ENCODE data around the gene TMEM253. TPM values are rescaled to one million over a fixed set of nuclear protein-coding genes. Genes with fewer than 3 reads are reported as not detected.
A peak's percentile ranks its signal among the peaks of the same experiment; 100 is the strongest.

The TMEM253 gene
- 0.25 TPM in 1 of 2 replicates, not detected in the other for total RNA-seq (2011; cell fraction: chromatin; rRNA removed; ENCODE audit: low replicate concordance)
- 0.33 TPM in 1 of 2 replicates, not detected in the other for total RNA-seq (2011; cell fraction: nucleolus; rRNA removed)
- 0.29 TPM in 1 of 2 replicates, not detected in the other for total RNA-seq (2011; cell fraction: nucleoplasm; rRNA removed)
- total RNA-seq (2014; rRNA removed) = 0.24 and 0.27 TPM in 2 replicates
- total RNA-seq (2014; rRNA removed; fragmentation: Illumina TruSeq; extraction: Trizol) = 0.11 and 0.13 TPM in 2 replicates
- not detected in 2 replicates for total RNA-seq (2015; rRNA removed; fragmentation: Illumina TruSeq; extraction: Trizol)
- 0.18 and 0.20 TPM in 2 replicates for total RNA-seq (2021)
- polyA plus RNA-seq (2011; rRNA removed) = 0.07 TPM in 1 of 2 replicates, not detected in the other
- 0.13 TPM in 1 of 2 replicates, not detected in the other for polyA plus RNA-seq (2011; cell fraction: cytosol; rRNA removed)
- 0.13 and 0.46 TPM in 2 replicates for polyA plus RNA-seq (2011; cell fraction: nucleus; rRNA removed)
- 0.18 and 0.29 TPM in 2 replicates for polyA plus RNA-seq (2012)
- 0.21 and 0.45 TPM in 2 replicates for polyA plus RNA-seq (2014; fragmentation: Illumina TruSeq; extraction: Trizol)
- polyA plus RNA-seq (2014; fragmentation: Nextera tagmentation; extraction: Ambion mirVana) = under 1 TPM; 0.25 to 0.61 TPM
- 0.23 TPM in 1 of 2 replicates, not detected in the other for polyA plus RNA-seq (2014; rRNA removed)
- polyA minus RNA-seq (2011; rRNA and poly(A)+ RNA removed) = 0.15 TPM in 1 of 2 replicates, not detected in the other
- polyA minus RNA-seq (2011; cell fraction: cytosol; rRNA and poly(A)+ RNA removed) = not detected in 2 replicates
- 0.22 and 0.27 TPM in 2 replicates for polyA minus RNA-seq (2011; cell fraction: nucleus; rRNA and poly(A)+ RNA removed)
- percentile 30 among the genes with signal in this experiment for Bru-seq, nascent RNA
- percentile 13 among the genes with signal in this experiment for BruChase-seq, experiment 1, labeled RNA remaining after a 2-hour chase
- percentile 14 among the genes with signal in this experiment for BruChase-seq, experiment 2, labeled RNA remaining after a 6-hour chase
- long read RNA-seq, experiment 1, partial matches to known transcripts = 1 of 2 reads
- long read RNA-seq, experiment 1, other reads (novel, unspliced or antisense) = 1 of 2 reads
- long read RNA-seq, experiment 2 = 0 reads
- long read RNA-seq, experiment 3, partial matches to known transcripts = 1 of 1 reads
- long read RNA-seq, experiment 3, other reads (novel, unspliced or antisense) = 0 of 1 reads

- intact Hi-C loops (cut with micrococcal nuclease) (no loop called here), in situ Hi-C loops (cut with MboI) (no loop called here)
- Histone ChIP-seq H3K4me3 (no peak within 1 kb of the TSS), H3K4me1 (replicated peaks in 1 of 2; ENCODE audit: control insufficient read depth in 2 of 2, insufficient read depth in 2 of 2, low read length in 2 of 2) (peaks cover 36 to 46% of the 10 kb centered on the region in 2 experiments), H3K27me3 (ENCODE audit: control insufficient read depth in 2 of 2, insufficient read depth in 2 of 2, low read length in 2 of 2) (no peaks in the 10 kb centered on the region), H3K4me2 (ENCODE audit: insufficient read depth, low read length) (peak within 1 kb of the TSS; percentile 87; the same call in 1 of the 2 replicates), H2AFZ (ENCODE audit: low read depth, low read length) (peak within 1 kb of the TSS; percentile 41), H3K9me1 (ENCODE audit: control insufficient read depth, insufficient read depth, low read length) (no peaks in the 10 kb centered on the region), H4K20me1 (replicated peaks; ENCODE audit: control insufficient read depth, insufficient read depth, low read length) (no peaks in the 10 kb centered on the region), H3K27ac (ENCODE audit: extremely low read depth, low read depth, low read length) (peak within 1 kb of the TSS; percentile 18), H3K36me3 (ENCODE audit: control insufficient read depth, insufficient read depth, low read length) (no peaks in the 10 kb centered on the region), H3K9ac (ENCODE audit: insufficient read depth in 1 of 2, low read depth in 2 of 2, low read length in 2 of 2) (peak within 1 kb of the TSS; percentile 25 to 86), H3K9me3 (replicated peaks; ENCODE audit: control insufficient read depth, insufficient read depth, low read depth, low read length) (no peaks in the 10 kb centered on the region), H3K79me2 (ENCODE audit: control insufficient read depth, insufficient read depth, low read length) (0 out of 3 replicates have a peak, but pooled peaks cover 6% of the 10 kb centered on the region)
- DNase-seq (ENCODE audit: extremely low read depth in 1 of 4, low spot score in 3 of 4) (no peak), ATAC-seq (no peak), FAIRE-seq (no peak)
- 44% methylated on average over 5 of the region's 5 CpGs for WGBS (ENCODE audit: insufficient coverage, low coverage, missing lambda C conversion rate)
- POLR2A ChIA-PET = interaction anchor here (1.1 kb wide), 1 partner anchor 9 kb away, joined by 3 read pairs; no protein-coding TSS in a partner anchor
- no TSS peak for BruUV-seq (replicated peaks)
- CTCF ChIA-PET (ENCODE audit: low intra/inter-chr PET ratio) = no interaction called here
- TF ChIP-seq ZNF57 (CRISPR knock-in tag; IDR thresholded peaks at IDR 0.05) (no peak), RERE (CRISPR knock-in tag; IDR thresholded peaks at IDR 0.05; ENCODE audit: borderline replicate concordance) (no peak), MCM5 (IDR thresholded peaks at IDR 0.05; ENCODE audit: low read depth) (no peak), ASH1L (IDR thresholded peaks at IDR 0.05; ENCODE audit: borderline replicate concordance, low read depth, partially characterized antibody) (no peak), ZBED1 (IDR thresholded peaks at IDR 0.05) (no peak), SMARCE1 (IDR thresholded peaks at IDR 0.05) (no peak), ZFP1 (CRISPR knock-in tag; IDR thresholded peaks at IDR 0.05) (no peak), ZSCAN32 (CRISPR knock-in tag; IDR thresholded peaks at IDR 0.05) (no peak), BCLAF1 (IDR thresholded peaks at IDR 0.05; ENCODE audit: borderline replicate concordance in 1 of 2, control insufficient read depth in 1 of 2, low read depth in 2 of 2, low read length in 1 of 2) (no peak), NFRKB (IDR thresholded peaks at IDR 0.05; ENCODE audit: low read depth) (no peak)
These were observed at the start of gene TMEM253 for GRCh38 chr14:21100931-21101330. TSS of gene TMEM253 (plus strand) at chr14:21101066. CDS start at chr14:21101344, 278 bp downstream.

Data from K562 (cell line).